ENCODE data around the gene SNX7.

The SNX7 gene

GRCh38 chr1:98661544-98662355, at the start of gene SNX7:
Gene SNX7, plus strand, starts transcription at chr1:98661721. Its CDS starts 11 bp downstream, at chr1:98661732.
- no peak for DNase-seq

- DNase-seq: no peak
These were observed 24.2 kb upstream of the SNX7 start for GRCh38 chr1:98637316-98637715.

GRCh38 chr1:98638185-98638584, 23.3 kb upstream of the SNX7 start:
- DNase-seq: no peak

GRCh38 chr1:98644510-98644909, 17.0 kb upstream of the SNX7 start:
- no peak for DNase-seq

- DNase-seq: no peak
These were observed 10.3 kb upstream of the SNX7 start for GRCh38 chr1:98651116-98651632.

GRCh38 chr1:98653123-98653522, 8.4 kb upstream of the SNX7 start:
- DNase-seq: no peak

- no peak for DNase-seq
These were observed 1.6 kb upstream of the SNX7 start for GRCh38 chr1:98659879-98660278.

GRCh38 chr1:98660940-98661543, 479 bp upstream of the SNX7 start:
- DNase-seq: no peak

GRCh38 chr1:98662356-98662670, 792 bp downstream of the SNX7 start:
- DNase-seq: no peak

GRCh38 chr1:98668733-98669132, 7.2 kb downstream of the SNX7 start:
- DNase-seq: no peak

GRCh38 chr1:98669355-98670296, 8.1 kb downstream of the SNX7 start:
- no peak for DNase-seq

GRCh38 chr1:98672189-98672588, 10.7 kb downstream of the SNX7 start:
- DNase-seq: no peak

- no peak for DNase-seq
These were observed 12.7 kb downstream of the SNX7 start for GRCh38 chr1:98674075-98674781.

- DNase-seq: no peak
These were observed 13.8 kb downstream of the SNX7 start for GRCh38 chr1:98675282-98675681.

GRCh38 chr1:98677288-98677687, 15.8 kb downstream of the SNX7 start:
- DNase-seq: no peak

- no peak for DNase-seq
These were observed 20.3 kb downstream of the SNX7 start for GRCh38 chr1:98681812-98682211.

- no peak for DNase-seq
These were observed 26.7 kb downstream of the SNX7 start for GRCh38 chr1:98688110-98688739.

GRCh38 chr1:98690576-98690975, 29.1 kb downstream of the SNX7 start:
- DNase-seq: no peak

- no peak for DNase-seq
These were observed 31.0 kb downstream of the SNX7 start for GRCh38 chr1:98692482-98692881.

GRCh38 chr1:98693385-98693784, 31.9 kb downstream of the SNX7 start:
- no peak for DNase-seq

- no peak for DNase-seq
These were observed 34.6 kb downstream of the SNX7 start for GRCh38 chr1:98696077-98696476.

GRCh38 chr1:98697781-98698180, 36.3 kb downstream of the SNX7 start:
- DNase-seq: no peak
